Measurements from ENCODE around the gene POU3F1.

DNA sequence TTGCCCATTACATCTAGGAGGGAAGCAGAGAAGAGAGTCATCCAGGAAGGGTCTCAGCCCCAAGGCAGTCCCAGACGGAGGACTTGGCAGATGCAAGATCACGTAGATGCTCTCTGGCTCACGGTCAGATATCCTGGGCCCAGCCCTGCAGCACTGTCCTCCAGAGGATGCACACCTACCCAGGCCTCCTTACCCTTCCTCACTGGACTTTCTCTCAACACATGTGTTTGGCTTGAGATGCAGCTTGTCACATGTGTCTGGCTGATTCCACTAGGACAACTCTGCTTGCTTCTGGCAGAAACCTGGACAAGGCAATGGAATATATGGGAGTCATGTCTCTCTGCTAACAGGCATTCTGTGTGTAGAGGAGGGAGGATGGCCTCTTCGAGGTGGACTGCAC, 32.4 kb upstream of the POU3F1 start:
- TF ChIP-seq, protein P1, sequence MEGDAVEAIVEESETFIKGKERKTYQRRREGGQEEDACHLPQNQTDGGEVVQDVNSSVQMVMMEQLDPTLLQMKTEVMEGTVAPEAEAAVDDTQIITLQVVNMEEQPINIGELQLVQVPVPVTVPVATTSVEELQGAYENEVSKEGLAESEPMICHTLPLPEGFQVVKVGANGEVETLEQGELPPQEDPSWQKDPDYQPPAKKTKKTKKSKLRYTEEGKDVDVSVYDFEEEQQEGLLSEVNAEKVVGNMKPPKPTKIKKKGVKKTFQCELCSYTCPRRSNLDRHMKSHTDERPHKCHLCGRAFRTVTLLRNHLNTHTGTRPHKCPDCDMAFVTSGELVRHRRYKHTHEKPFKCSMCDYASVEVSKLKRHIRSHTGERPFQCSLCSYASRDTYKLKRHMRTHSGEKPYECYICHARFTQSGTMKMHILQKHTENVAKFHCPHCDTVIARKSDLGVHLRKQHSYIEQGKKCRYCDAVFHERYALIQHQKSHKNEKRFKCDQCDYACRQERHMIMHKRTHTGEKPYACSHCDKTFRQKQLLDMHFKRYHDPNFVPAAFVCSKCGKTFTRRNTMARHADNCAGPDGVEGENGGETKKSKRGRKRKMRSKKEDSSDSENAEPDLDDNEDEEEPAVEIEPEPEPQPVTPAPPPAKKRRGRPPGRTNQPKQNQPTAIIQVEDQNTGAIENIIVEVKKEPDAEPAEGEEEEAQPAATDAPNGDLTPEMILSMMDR (IDR thresholded peaks at IDR 0.05) = no peak
- TF ChIP-seq EZH2 (IDR thresholded peaks at IDR 0.05; ENCODE audit: borderline replicate concordance, insufficient read depth, low read depth, low read length, poor library complexity, severe bottlenecking) = no peak

All from B cell (primary cell).